Gastroesophageal sphincter (tissue), 4 donors: ENCODE data around the gene TRIM2. TPM values are rescaled to one million over a fixed set of nuclear protein-coding genes. Genes with fewer than 3 reads are reported as not detected.

Source experiments
- ATAC-seq: fragments of 150-250 bp; one replicate; pipeline ENCODE4 v1.9.1; 2016; ENCODE audit warnings: mild to moderate bottlenecking, moderate library complexity
- H3K27ac ChIP-seq, 4 donors: fragments of 200-600 bp; sonication (generic) in 3 of 4; 1 replicate in 3 of 4; 2 replicates in 1 of 4; pipeline ENCODE4 v1.5.1; 2016 to 2019
- H3K27me3 ChIP-seq: fragments of 200-600 bp; sonication (generic); one replicate; pipeline ENCODE4 v1.5.1; 2019
- H3K36me3 ChIP-seq, 2 donors: fragments of 200-600 bp; sonication (generic); one replicate each; pipeline ENCODE4 v1.5.1; 2019; ENCODE audit warnings: control low read depth in 1 of 2
- H3K4me1 ChIP-seq, 3 donors: fragments of 200-600 bp; sonication (generic); 1 replicate in 2 of 3; 2 replicates in 1 of 3; pipeline ENCODE4 v1.5.1; 2016 to 2019; ENCODE audit warnings: control low read depth in 2 of 3
- H3K4me3 ChIP-seq, 2 donors: fragments of 200-600 bp; sonication (generic); one replicate each; pipeline ENCODE4 v1.5.1; 2019; ENCODE audit warnings: mild to moderate bottlenecking in 1 of 2, moderate library complexity in 1 of 2
- H3K9me3 ChIP-seq, 3 donors: fragments of 200-600 bp; sonication (generic); one replicate each; pipeline ENCODE4 v1.5.1; 2017 to 2019; ENCODE audit warnings: control low read depth in 2 of 3
- CTCF ChIP-seq, 4 experiments: fragments of 200-600 bp in 2 of 4; fragments of 450-650 bp in 2 of 4; sonication (generic) in 1 of 4; IDR thresholded peaks; one replicate each; pipeline ENCODE4 v1.5.1; 2017 to 2019; ENCODE audit warnings: antibody characterized with exemption in 4 of 4, mild to moderate bottlenecking in 2 of 4, moderate library complexity in 2 of 4
- EP300 ChIP-seq: sonication (generic); formaldehyde crosslinking; IDR thresholded peaks from one replicate; pipeline ENCODE4 v1.6.1; 2017; ENCODE audit warnings: antibody characterized with exemption, mild to moderate bottlenecking
- POLR2A ChIP-seq, 2 donors: fragments of 450-650 bp; IDR thresholded peaks; one replicate each; pipeline ENCODE4 v1.6.1; 2017; ENCODE audit warnings: antibody characterized with exemption in 2 of 2, mild to moderate bottlenecking in 2 of 2, moderate library complexity in 1 of 2
- POLR2AphosphoS5 ChIP-seq: sonication (generic); formaldehyde crosslinking; IDR thresholded peaks from one replicate; pipeline ENCODE4 v1.6.1; 2017; ENCODE audit warnings: antibody characterized with exemption
- WGBS, 2 donors: methylation state at CpG; one replicate each; pipeline ENCODE4 v1.1.5; 2018; ENCODE audit warnings: low coverage in 1 of 2; 5-methylcytosine and 5-hydroxymethylcytosine counted together
- total RNA-seq, 4 donors: library from RNA; depleted of rRNA; stranded (reverse); fragments of >200 nt; gene quantifications; one replicate each; pipeline ENCODE4 v1.1.0, GENCODE V29; 2016

The TRIM2 gene
- total RNA-seq, 4 donors from 2014 or later = 31.2 to 59.2 (median 44.4) TPM

GRCh38 chr4:153249199-153250041, 45.2 kb downstream of the TRIM2 start:
- peak; percentile 94 for ATAC-seq

GRCh38 chr4:153252122-153252521, 47.9 kb downstream of the TRIM2 start:
- Histone ChIP-seq H3K27me3 (no peaks in the 10 kb centered on the region), H3K36me3 (no peaks in the 10 kb centered on the region), H3K4me1 (peaks cover 0 to 28% (median 5%) of the 10 kb centered on the region in 3 donors), H3K9me3 (no peaks in the 10 kb centered on the region), H3K27ac (no peak overlapping the region), H3K4me3 (no peak overlapping the region)
- WGBS, 2 donors = 80 to 94% methylated on average over 2 to 3 of the region's 3 CpGs
- no peak for ATAC-seq
- TF ChIP-seq POLR2A (IDR thresholded peaks at IDR 0.05) (no peak), EP300 (no peak), POLR2AphosphoS5 (no peak)

More at GRCh38 chr4:153249199-153250041, 45.2 kb downstream of the TRIM2 start:
- Histone ChIP-seq H3K27me3 (no peaks in the 10 kb centered on the region), H3K9me3 (no peaks in the 10 kb centered on the region), H3K4me3 (peak overlapping the region; percentile 52 to 62), H3K27ac (peak overlapping the region; percentile 0 to 81 (median 66)), H3K36me3 (no peaks in the 10 kb centered on the region), H3K4me1 (peaks cover 0 to 23% (median 5%) of the 10 kb centered on the region in 3 donors)
- TF ChIP-seq POLR2AphosphoS5 (peak; percentile 16), POLR2A (IDR thresholded peaks at IDR 0.05) (no peak), CTCF (IDR thresholded peaks at IDR 0.05) (no peak), EP300 (no peak)
- 8 to 12% methylated on average over 13 to 25 of the region's 44 CpGs for WGBS, 2 donors

- 57 to 86% methylated on average over 1 to 3 of the region's 3 CpGs for WGBS, 2 donors
Measured at GRCh38 chr4:153255233-153255632, 51.0 kb downstream of the TRIM2 start.

GRCh38 chr4:153257151-153257620, 52.9 kb downstream of the TRIM2 start:
- peak overlapping the region in 1 of 2 donors; percentile 17 for H3K4me3 ChIP-seq
- no peaks in the 10 kb centered on the region for H3K27me3 ChIP-seq
- H3K4me1 ChIP-seq = peaks cover 0 to 49% (median 0%) of the 10 kb centered on the region in 3 donors
- peak; percentile 65 for ATAC-seq
- H3K27ac ChIP-seq = peak overlapping the region in 2 of 4 donors; percentile 17 to 54
- H3K9me3 ChIP-seq = peaks cover 0 to 4% (median 0%) of the 10 kb centered on the region in 3 donors
- no peaks in the 10 kb centered on the region for H3K36me3 ChIP-seq
- TF ChIP-seq POLR2AphosphoS5 (peak; percentile 24), EP300 (no peak), CTCF (IDR thresholded peaks at IDR 0.05) (no peak), POLR2A (IDR thresholded peaks at IDR 0.05) (no peak)
- WGBS, 2 donors = 23 to 30% methylated on average over 5 to 7 of the region's 11 CpGs

More at GRCh38 chr4:153255233-153255632, 51.0 kb downstream of the TRIM2 start:
- H3K36me3 ChIP-seq = no peaks in the 10 kb centered on the region
- no peak overlapping the region for H3K4me3 ChIP-seq
- no peak for ATAC-seq
- no peaks in the 10 kb centered on the region for H3K27me3 ChIP-seq
- TF ChIP-seq CTCF (IDR thresholded peaks at IDR 0.05) = no peak
- TF ChIP-seq EP300 = no peak
- no peak for TF ChIP-seq POLR2A (IDR thresholded peaks at IDR 0.05)
- no peak for TF ChIP-seq POLR2AphosphoS5
- no peak overlapping the region for H3K27ac ChIP-seq
- no peaks in the 10 kb centered on the region for H3K9me3 ChIP-seq
- H3K4me1 ChIP-seq = peaks cover 0 to 40% (median 0%) of the 10 kb centered on the region in 3 donors

- H3K27ac ChIP-seq = peak overlapping the region in 1 of 4 donors; percentile 54
- H3K9me3 ChIP-seq = peaks cover 0 to 4% (median 0%) of the 10 kb centered on the region in 3 donors
- peaks cover 0 to 49% (median 0%) of the 10 kb centered on the region in 3 donors for H3K4me1 ChIP-seq
- no peak overlapping the region for H3K4me3 ChIP-seq
- no peaks in the 10 kb centered on the region for H3K36me3 ChIP-seq
- ATAC-seq = no peak
- 84% methylated on average over 5 of the region's 5 CpGs; no CpG with 5 or more reads in 1 of the 2 donors for WGBS, 2 donors
- no peaks in the 10 kb centered on the region for H3K27me3 ChIP-seq
- TF ChIP-seq POLR2AphosphoS5 = no peak
- TF ChIP-seq EP300 = no peak
- no peak for TF ChIP-seq CTCF (IDR thresholded peaks at IDR 0.05)
- no peak for TF ChIP-seq POLR2A (IDR thresholded peaks at IDR 0.05)
Measured at GRCh38 chr4:153257991-153258390, 53.7 kb downstream of the TRIM2 start.
